CD4-positive, alpha-beta T cell treated with Interleukin-6 at 100 ng/mL for 8 hours (primary cell): ENCODE results near the gene VWA5B2.

Experiments
- DNase-seq: peaks from one replicate; pipeline ENCODE4 v3.0.0-alpha.2; 2020; ENCODE audit warnings: mixed read lengths, low spot score

The VWA5B2 gene

DNA sequence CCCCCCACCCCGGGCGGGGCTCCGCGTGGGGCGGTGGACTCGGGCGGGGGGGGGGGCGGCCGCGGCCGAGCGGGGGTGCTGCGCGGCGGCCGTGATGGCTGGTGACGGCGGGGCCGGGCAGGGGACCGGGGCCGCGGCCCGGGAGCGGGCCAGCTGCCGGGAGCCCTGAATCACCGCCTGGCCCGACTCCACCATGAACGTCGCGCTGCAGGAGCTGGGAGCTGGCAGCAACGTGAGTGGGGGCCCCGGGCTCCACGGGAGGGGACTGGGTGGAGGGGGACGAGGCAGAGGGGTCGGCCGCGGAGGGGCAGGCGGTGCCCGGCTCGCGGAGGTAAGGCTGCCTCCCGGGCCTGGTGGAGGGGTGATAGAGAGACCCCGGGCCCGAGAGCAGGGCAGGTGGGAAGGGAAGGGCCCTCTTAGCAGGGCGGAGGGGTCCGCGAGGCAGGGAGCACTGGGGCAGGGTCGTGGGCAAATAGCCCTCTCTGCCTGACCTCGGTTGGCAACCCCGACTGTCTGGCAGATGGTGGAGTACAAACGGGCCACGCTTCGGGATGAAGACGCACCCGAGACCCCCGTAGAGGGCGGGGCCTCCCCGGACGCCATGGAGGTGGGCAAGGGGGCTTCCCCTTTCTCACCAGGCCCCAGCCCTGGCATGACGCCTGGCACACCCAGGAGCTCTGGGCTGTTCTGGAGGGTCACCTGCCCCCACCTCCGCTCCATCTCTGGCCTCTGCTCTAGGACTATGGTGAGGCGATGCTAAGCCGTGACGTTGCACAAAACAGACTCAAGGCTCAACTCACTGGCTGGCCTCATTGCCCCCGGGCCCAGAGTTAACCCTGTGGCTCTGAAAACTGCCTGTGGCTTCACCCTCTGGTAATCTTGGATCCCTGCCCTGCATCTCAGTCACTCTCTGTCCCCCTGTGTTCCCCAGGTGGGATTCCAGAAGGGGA is 46.9 kb downstream of the VWA5B2 start, which contains the start of gene ECE2:
ECE2 (plus strand) TSS at position 62 of the 950 bp plus-strand sequence; CDS start at position 194, 132 bp downstream.
- no peak for DNase-seq

DNA sequence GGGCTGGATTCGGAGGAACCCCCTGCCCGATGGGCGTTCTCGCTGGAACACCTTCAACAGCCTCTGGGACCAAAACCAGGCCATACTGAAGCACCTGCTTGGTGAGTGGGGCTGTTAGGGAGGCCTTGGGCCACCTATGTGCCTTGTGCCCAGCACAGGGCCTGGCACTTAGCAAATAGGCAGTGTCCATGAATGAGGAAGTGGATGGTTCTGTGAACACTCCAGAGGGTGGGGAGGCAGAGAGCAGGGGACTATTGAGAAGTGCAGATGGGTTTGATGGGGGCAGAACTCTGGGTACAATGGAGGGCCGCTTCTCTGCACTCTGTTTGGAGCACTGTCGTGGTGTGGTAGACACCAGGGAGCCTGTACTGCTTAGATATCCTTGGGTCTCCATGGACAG is 48.0 kb downstream of the VWA5B2 start:
- no peak for DNase-seq

- no peak for DNase-seq
These were observed 53.6 kb downstream of the VWA5B2 start for GRCh38 chr3:184282941-184283340.

GRCh38 chr3:184283681-184284080 is 54.3 kb downstream of the VWA5B2 start:
- no peak for DNase-seq

GRCh38 chr3:184284696-184285095 is 55.3 kb downstream of the VWA5B2 start:
- peak; percentile 17 for DNase-seq

GRCh38 chr3:184289426-184289938 is 60.1 kb downstream of the VWA5B2 start:
- DNase-seq: peak; percentile 40

DNA sequence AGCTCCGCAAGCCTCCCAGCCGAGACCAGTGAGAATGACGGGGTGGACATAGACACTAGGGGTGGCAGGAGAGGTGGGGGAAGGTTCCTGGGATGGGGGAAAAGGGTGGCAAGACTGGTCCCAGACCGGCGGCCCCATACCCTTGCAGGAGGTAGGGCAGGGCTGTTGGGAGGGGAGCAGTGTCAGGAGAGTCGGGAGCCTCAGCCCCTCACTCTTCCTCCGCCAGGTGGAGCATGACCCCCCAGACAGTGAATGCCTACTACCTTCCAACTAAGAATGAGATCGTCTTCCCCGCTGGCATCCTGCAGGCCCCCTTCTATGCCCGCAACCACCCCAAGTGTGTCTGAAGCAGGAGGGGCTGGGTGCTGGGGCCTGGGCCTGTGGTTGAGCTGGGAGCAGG is 60.9 kb downstream of the VWA5B2 start:
- no peak for DNase-seq

DNA sequence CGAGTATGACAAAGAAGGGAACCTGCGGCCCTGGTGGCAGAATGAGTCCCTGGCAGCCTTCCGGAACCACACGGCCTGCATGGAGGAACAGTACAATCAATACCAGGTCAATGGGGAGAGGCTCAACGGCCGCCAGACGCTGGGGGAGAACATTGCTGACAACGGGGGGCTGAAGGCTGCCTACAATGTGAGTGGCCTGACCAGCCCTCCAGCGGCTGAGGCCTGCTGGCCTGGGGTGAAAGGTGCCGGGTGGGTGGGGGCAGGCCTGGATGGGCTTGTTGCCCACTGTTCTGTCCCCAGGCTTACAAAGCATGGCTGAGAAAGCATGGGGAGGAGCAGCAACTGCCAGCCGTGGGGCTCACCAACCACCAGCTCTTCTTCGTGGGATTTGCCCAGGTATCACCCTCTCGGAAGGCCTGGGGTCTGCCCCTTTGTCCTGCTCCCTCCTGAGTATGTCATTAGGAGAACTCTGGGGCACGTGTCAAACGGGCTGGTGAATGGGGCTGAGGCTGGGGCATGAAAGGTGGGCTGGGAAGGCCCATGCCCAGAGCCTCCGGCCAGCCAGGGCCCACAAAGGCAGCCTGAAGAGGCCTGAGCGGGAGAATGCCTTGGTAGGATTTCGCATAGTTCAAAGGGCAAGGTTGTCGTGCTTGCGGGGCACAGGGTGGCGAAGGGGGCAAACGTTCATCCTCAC is 61.8 kb downstream of the VWA5B2 start:
- no peak for DNase-seq
